Measurements from ENCODE around the gene SUSD3. TPM values are rescaled to one million over a fixed set of nuclear protein-coding genes. Genes with fewer than 3 reads are reported as not detected.

SUSD3 gene
- total RNA-seq, 1 experiment from 2014 or later: 2.2 TPM

GRCh38 chr9:93059715-93060578, 1.4 kb downstream of the SUSD3 start:
- H3K9me3 Mint-ChIP-seq (ENCODE audit: unreplicated experiment): no peaks in the 10 kb centered on the region
- no peaks in the 10 kb centered on the region for H3K36me3 Mint-ChIP-seq (ENCODE audit: insufficient read depth, unreplicated experiment)
- ChIA-PET POLR2A (interaction anchor here (1.5 kb wide), 1 partner anchor 36 kb away, joined by 9 read pairs; no protein-coding TSS in a partner anchor), CTCF (no interaction called here)
- TF ChIP-seq CTCF (IDR thresholded peaks at IDR 0.05; ENCODE audit: insufficient read depth in 1 of 2, low read depth in 1 of 2, low read length in 1 of 2, severe bottlenecking in 1 of 2, unreplicated experiment in 1 of 2): no peak
- no peak overlapping the region for H3K4me3 Mint-ChIP-seq (ENCODE audit: unreplicated experiment)
- Histone ChIP-seq H3K4me1 (peaks cover 16% of the 10 kb centered on the region), H3K9me3 (no peaks in the 10 kb centered on the region), H3K4me3 (ENCODE audit: low read depth, low read length) (no peak overlapping the region), H3K36me3 (ENCODE audit: control insufficient read depth, insufficient read depth, low read length) (no peaks in the 10 kb centered on the region), H3K27me3 (replicated peaks; ENCODE audit: control insufficient read depth, insufficient read depth, low read length) (no peaks in the 10 kb centered on the region)
- H3K27ac Mint-ChIP-seq (ENCODE audit: unreplicated experiment): no peak overlapping the region
- DNase-seq: no peak
- intact Hi-C loops (cut with micrococcal nuclease; ENCODE audit: unreplicated experiment): loop anchor here (5.0 kb wide), 1 partner anchor 37 kb away; the partner anchor contains the start of gene CARD19
- H3K27me3 Mint-ChIP-seq (ENCODE audit: insufficient read depth, unreplicated experiment): no peaks in the 10 kb centered on the region
- no TSS peak for BruUV-seq (replicated peaks)
- H3K4me1 Mint-ChIP-seq (ENCODE audit: low read depth, unreplicated experiment): no peaks in the 10 kb centered on the region

- BruUV-seq (replicated peaks): no TSS peak
- intact Hi-C loops (cut with micrococcal nuclease; ENCODE audit: unreplicated experiment): no loop called here
- Histone ChIP-seq H3K27me3 (replicated peaks; ENCODE audit: control insufficient read depth, insufficient read depth, low read length) (no peaks in the 10 kb centered on the region), H3K4me1 (peaks cover 16% of the 10 kb centered on the region), H3K36me3 (ENCODE audit: control insufficient read depth, insufficient read depth, low read length) (no peaks in the 10 kb centered on the region), H3K9me3 (no peaks in the 10 kb centered on the region), H3K4me3 (ENCODE audit: low read depth, low read length) (no peak overlapping the region)
- Mint-ChIP-seq H3K4me3 (ENCODE audit: unreplicated experiment) (no peak overlapping the region), H3K27me3 (ENCODE audit: insufficient read depth, unreplicated experiment) (no peaks in the 10 kb centered on the region), H3K4me1 (ENCODE audit: low read depth, unreplicated experiment) (no peaks in the 10 kb centered on the region), H3K27ac (ENCODE audit: unreplicated experiment) (no peak overlapping the region), H3K9me3 (ENCODE audit: unreplicated experiment) (no peaks in the 10 kb centered on the region), H3K36me3 (ENCODE audit: insufficient read depth, unreplicated experiment) (no peaks in the 10 kb centered on the region)
- no peak for TF ChIP-seq CTCF (IDR thresholded peaks at IDR 0.05; ENCODE audit: insufficient read depth in 1 of 2, low read depth in 1 of 2, low read length in 1 of 2, severe bottlenecking in 1 of 2, unreplicated experiment in 1 of 2)
- POLR2A ChIA-PET: interaction anchor here (1.5 kb wide), 1 partner anchor 35 kb away, joined by 9 read pairs; no protein-coding TSS in a partner anchor
- no peak for DNase-seq
- CTCF ChIA-PET: interaction anchor here (0.8 kb wide), 1 partner anchor 35 kb away, joined by 3 read pairs; no protein-coding TSS in a partner anchor
These were observed 2.3 kb downstream of the SUSD3 start for GRCh38 chr9:93060746-93061259.

GRCh38 chr9:93061260-93061751, 2.8 kb downstream of the SUSD3 start:
- CTCF ChIA-PET: interaction anchor here (0.8 kb wide), 1 partner anchor 34 kb away, joined by 3 read pairs; no protein-coding TSS in a partner anchor
- Mint-ChIP-seq H3K4me1 (ENCODE audit: low read depth, unreplicated experiment) (no peaks in the 10 kb centered on the region), H3K36me3 (ENCODE audit: insufficient read depth, unreplicated experiment) (no peaks in the 10 kb centered on the region)

More at GRCh38 chr9:93061260-93061751, 2.8 kb downstream of the SUSD3 start:
- BruUV-seq (replicated peaks): no TSS peak
- no peaks in the 10 kb centered on the region for H3K36me3 ChIP-seq (ENCODE audit: control insufficient read depth, insufficient read depth, low read length)
- no peaks in the 10 kb centered on the region for H3K9me3 Mint-ChIP-seq (ENCODE audit: unreplicated experiment)
- no peak for TF ChIP-seq CTCF (IDR thresholded peaks at IDR 0.05; ENCODE audit: insufficient read depth in 1 of 2, low read depth in 1 of 2, low read length in 1 of 2, severe bottlenecking in 1 of 2, unreplicated experiment in 1 of 2)
- H3K27me3 Mint-ChIP-seq (ENCODE audit: insufficient read depth, unreplicated experiment): no peaks in the 10 kb centered on the region
- H3K4me3 ChIP-seq (ENCODE audit: low read depth, low read length): no peak overlapping the region
- DNase-seq: no peak
- intact Hi-C loops (cut with micrococcal nuclease; ENCODE audit: unreplicated experiment): no loop called here
- POLR2A ChIA-PET: no interaction called here
- H3K27me3 ChIP-seq (replicated peaks; ENCODE audit: control insufficient read depth, insufficient read depth, low read length): no peaks in the 10 kb centered on the region
- H3K27ac Mint-ChIP-seq (ENCODE audit: unreplicated experiment): no peak overlapping the region
- H3K4me3 Mint-ChIP-seq (ENCODE audit: unreplicated experiment): no peak overlapping the region
- H3K4me1 ChIP-seq: peaks cover 16% of the 10 kb centered on the region
- no peaks in the 10 kb centered on the region for H3K9me3 ChIP-seq
